HG03159 (cell line): ENCODE data around the gene TENM4.

ENCODE experiments used
- ATAC-seq: cut with Tn5 transposase; IDR thresholded peaks from one replicate; pipeline ENCODE4 v1.9.1; 2021; ENCODE audit warnings: mild to moderate bottlenecking, moderate library complexity; ENCODE audit not compliant: unreplicated experiment

TENM4 gene

GRCh38 chr11:78801161-78801884 is 639.5 kb downstream of the TENM4 start:
- no peak for ATAC-seq

DNA sequence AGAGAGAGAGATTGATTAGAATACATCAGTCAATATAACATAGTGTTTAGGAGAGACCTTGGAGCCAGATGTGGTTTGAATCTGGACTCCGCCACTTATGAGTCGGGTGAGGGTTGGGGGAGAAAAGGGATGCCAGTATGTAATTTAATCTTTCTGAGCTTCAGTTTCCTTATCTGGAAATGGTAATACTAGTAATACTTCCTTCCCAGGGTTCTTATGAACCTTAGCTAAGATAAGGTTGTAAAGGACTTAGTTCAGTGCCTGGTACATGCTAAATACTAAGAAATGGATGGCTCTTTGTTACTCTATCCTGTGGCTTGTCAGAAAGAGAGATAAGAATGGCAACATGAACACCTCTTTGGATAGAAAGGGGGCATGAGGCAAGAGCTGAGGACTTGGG is 640.1 kb downstream of the TENM4 start:
- no peak for ATAC-seq

GRCh38 chr11:78800096-78800690 is 640.6 kb downstream of the TENM4 start:
- ATAC-seq, result no peak

GRCh38 chr11:78798663-78799062 is 642.2 kb downstream of the TENM4 start:
- ATAC-seq, result peak; percentile 97

GRCh38 chr11:78797559-78797958 is 643.3 kb downstream of the TENM4 start:
- ATAC-seq, result no peak

DNA sequence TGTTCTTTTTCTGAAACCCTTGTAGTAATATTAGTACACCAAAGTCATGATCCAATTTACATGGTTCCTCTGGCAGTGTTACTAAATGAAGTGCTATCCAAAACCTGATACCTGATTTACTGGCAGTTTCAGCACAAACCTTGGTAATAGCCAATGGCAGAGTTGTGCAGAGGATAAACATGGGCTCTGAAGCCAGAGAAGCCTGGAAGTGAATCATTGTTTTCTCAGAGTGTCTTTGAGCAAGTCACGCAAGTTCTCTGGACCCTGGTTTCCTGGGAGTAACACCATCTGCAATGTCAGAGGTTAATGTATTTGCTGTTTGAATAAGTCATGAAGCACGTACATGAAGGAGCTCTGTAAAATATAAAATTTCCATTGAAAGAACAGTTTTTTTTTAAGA is 643.9 kb downstream of the TENM4 start:
- no peak for ATAC-seq

DNA sequence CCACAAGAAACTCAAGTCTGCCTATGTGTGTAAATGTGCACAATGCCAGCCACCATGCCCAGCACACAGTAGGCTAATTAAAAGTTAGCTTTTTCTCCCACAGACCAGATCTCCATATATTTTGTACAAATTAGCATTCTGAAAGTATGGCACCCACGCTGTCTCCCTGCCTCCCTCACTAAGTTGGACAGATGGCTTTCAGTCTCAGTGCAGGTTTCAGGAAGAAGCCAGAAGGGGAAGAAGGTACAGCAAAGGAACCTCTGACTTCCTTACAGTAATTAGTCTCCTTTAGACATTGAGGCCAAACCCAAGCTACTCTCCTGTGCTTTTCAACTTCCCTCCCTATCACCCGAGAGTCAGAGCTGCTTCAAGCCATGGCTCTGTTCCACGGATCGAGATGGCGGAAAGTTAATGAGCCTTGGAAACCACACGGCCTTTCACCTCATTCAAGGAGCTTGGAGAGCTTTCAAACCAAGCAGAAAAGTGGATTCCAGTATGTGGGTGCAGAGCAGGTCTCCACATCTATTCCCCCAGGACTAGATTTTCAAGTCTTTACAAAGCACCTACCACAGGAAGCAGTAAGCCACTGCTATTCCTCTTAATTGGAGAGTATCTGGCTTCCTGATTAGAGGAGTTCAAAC is 645.1 kb downstream of the TENM4 start:
- ATAC-seq, result no peak

GRCh38 chr11:78791964-78792363 is 648.9 kb downstream of the TENM4 start:
- ATAC-seq, result no peak

DNA sequence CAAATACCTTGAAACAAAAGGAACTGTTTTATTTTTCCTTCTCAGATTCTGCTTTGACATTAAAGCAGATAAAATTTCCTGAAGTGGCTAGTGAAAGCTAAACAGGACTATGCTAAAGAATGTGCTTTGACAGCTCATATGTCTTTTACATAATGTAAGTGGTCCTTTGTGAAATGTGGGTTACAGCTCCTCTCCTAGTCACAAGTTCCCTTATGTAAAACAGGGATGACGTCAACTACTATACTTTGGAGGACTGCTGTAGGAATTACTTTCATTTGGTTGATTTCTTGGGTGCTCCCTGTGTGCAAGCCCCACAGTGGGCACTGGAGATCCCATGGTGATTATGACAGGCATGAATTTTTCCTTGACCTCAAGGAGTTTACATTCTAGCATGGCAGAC is 649.6 kb downstream of the TENM4 start:
- ATAC-seq, result no peak

DNA sequence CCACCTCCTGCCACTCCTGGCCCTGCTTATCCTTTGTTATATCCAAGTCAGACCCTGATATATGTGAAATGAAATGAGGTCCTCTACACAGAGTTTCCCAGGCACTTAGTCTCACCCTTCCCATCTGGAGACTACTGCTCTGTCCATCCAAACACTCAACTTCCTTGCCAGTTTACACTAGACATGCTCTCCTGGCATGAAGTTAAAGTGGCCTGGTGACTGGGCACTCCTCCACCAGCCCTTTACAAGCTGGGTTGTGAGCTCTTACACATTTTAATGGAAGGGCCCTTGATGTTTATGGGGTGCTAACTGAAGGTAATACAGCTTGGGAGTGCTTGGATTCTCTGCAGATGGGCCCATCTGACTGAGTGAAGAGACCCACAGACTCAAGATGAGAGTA is 650.0 kb downstream of the TENM4 start:
- ATAC-seq, result no peak

DNA sequence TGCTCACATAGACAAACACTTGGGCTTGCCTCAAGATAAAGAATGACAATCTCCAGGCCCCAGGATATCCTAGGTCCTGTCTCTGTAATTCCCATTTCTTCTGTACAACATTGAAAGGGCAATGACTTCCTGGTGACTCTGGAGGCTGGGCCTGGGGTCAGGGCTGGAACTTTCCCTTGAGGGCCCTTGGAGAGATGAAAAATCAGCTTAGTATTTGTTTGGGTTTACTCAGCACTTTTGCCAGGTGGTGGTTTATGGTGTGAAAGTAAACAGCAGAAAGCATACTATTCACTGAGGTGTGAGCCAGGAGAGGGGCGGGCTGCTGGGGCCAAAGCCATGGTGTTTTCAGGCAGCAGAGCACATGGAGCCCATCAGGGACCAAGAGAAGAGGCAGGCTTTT is 651.5 kb downstream of the TENM4 start:
- ATAC-seq, result no peak

GRCh38 chr11:78788533-78788932 is 652.3 kb downstream of the TENM4 start:
- no peak for ATAC-seq

DNA sequence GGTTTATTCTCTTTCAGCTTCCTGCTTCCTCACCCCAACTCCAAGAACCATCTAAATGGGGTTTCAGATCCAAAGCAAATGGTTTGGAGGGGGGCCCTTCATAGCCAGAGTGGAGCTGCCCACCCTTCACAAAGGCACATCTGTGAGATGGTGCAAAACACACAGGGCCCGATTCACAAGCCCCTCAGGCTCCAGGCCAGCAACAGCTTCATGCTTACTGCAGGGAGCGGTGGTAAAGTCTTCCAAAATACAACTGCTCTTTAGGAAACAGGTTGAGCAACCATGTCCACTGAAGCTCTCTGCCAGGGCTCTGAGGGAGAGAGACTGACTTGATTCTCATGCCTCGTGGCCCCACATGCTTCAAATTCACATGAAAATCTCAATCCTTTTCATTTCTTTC is 653.1 kb downstream of the TENM4 start:
- ATAC-seq, result no peak

- no peak for ATAC-seq
Measured at GRCh38 chr11:78786746-78787145, 654.1 kb downstream of the TENM4 start.

- ATAC-seq, result no peak
Measured at GRCh38 chr11:78786086-78786485, 654.7 kb downstream of the TENM4 start.

- ATAC-seq, result no peak
Measured at GRCh38 chr11:78784321-78785061, 656.3 kb downstream of the TENM4 start.

DNA sequence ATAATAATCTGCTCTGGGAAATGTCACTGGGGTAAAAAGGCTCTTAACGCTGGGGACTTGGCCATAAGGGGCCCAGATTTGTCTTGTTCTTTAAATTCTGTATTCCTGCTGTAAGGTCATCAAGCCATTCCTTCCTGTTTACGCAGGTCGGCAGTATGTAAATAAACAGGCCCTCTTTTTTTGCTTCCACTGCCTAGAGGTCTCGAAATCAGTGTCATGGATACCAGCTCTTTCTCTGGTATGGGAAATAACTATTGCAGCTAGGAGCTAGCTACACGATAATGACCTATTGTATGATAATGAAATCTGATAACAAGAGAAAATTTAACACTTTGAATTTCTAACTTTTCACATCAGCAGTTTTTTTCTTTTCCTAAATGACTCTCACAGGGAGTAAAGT is 657.0 kb downstream of the TENM4 start:
- ATAC-seq, result no peak

DNA sequence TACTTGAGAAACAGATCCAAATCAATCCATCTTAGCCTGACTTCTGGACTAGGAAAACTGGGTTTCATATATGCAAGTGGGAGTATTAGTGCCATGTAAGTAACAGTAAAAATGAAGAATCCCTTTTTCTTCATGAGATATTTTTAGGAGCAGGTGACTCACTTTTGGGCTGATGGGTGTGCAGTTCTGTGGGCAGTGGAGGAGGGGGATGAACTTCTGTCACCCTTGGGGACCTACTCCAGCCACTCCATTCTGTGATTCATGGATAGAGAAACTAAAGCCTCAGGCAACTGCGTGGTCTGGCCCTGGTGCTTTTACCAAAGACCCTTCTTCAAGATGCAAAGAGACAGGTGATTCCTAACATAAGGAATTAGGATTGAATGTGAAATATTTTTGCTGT is 657.5 kb downstream of the TENM4 start:
- ATAC-seq, result no peak

DNA sequence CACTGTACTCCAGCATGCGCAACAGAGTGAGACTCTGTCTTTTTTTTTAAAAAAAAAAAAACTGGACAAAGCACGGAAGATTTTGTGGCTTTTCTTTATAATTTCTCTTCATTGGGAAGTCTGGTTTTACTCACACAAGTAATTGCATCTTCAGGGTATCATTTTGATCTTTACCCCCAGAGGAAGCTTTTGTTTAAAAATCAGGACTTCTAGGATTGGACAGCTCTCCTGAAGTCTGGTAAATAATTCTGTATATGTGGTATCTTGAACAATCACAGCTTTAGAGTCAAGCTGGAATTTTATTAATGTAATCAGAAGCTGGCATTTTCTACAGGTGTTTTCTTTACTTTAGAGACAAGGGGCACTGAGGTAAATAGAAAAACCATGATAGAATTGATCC is 658.1 kb downstream of the TENM4 start:
- no peak for ATAC-seq

DNA sequence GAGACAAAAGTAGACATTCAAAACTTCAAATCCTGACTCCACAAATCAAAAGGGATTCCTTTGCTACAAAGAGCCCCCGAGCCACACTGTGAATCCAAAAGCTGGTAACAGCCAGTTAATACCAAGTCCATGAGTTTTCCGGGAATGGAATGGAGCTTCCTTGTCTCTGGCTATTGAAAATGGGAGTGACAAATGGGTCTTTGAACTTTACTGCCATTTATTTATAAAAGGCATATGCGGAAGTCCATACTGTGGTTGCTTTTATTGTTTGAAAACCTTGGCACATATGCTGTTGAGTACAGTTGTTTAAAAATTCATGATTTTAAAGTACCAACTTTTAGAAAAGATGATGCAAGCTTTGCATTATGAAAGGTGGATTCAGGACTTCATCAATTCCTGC is 659.9 kb downstream of the TENM4 start:
- ATAC-seq, result no peak

DNA sequence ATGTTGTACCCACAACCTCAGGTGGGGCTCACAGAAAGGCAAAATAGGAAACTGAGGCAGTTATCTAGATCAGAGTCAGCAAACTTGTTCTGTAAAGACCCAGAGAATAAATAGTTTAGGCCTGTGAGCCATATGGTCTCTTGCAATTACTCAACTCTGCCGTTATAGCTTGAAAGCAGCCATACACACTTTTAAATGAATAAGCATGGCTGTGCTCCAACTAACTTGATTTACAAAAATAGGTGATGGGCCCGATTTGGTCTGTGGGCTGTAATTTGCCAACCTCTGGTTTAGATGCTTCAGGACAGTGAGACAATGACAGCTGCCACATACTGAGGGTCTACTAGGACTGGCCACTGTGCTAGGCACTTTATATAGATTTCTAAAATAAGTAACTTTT is 667.3 kb downstream of the TENM4 start:
- no peak for ATAC-seq

DNA sequence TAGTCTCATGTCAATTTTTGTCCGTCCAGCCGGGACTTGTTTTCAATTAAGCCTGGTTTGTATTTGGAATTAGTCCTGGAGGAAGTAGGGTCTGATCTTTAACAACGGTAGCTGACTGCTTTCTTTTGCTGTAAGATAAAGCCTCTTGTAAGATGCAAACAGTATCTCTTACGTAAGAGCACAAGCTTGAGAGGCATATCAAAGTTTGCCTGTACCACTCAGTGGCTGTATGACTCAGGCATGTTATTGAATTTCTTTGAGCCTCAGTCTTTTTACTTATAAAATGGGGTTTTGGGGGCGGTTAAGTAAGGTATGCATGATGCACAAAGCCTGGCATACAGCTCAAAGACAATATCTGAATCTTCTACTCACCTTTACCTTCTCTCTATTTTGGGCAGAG is 667.8 kb downstream of the TENM4 start:
- ATAC-seq, result no peak
